ENCODE data around the gene GLI1.

DNA sequence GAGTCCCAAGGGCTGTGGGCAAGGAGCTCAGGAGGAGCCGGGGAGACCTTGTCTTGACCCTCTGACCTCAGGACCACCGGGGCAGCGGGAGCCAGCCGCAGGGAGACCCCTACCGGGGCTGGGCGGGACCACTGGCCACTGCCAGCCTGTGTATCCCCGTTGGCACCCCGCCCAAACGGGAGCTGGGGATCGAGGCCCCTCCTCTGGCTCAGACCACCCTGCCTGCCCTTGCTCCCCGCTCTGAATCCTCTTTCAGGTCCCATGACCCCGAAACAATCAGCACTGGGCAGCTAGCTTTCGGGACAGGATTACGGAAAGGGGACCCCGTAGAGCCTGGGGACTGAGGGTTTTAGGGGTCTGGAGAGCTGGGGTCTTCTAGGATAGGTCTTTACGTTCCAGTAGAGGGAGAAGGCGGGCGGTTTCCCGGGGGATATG, 1.3 kb downstream of the GLI1 start:
- TF ChIP-seq, protein P1, sequence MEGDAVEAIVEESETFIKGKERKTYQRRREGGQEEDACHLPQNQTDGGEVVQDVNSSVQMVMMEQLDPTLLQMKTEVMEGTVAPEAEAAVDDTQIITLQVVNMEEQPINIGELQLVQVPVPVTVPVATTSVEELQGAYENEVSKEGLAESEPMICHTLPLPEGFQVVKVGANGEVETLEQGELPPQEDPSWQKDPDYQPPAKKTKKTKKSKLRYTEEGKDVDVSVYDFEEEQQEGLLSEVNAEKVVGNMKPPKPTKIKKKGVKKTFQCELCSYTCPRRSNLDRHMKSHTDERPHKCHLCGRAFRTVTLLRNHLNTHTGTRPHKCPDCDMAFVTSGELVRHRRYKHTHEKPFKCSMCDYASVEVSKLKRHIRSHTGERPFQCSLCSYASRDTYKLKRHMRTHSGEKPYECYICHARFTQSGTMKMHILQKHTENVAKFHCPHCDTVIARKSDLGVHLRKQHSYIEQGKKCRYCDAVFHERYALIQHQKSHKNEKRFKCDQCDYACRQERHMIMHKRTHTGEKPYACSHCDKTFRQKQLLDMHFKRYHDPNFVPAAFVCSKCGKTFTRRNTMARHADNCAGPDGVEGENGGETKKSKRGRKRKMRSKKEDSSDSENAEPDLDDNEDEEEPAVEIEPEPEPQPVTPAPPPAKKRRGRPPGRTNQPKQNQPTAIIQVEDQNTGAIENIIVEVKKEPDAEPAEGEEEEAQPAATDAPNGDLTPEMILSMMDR (IDR thresholded peaks at IDR 0.05), result no peak
- TF ChIP-seq POLR2A (IDR thresholded peaks at IDR 0.05), result no peak

Data from Peyer's patch (tissue), 4 donors.